Breast epithelium (tissue), 3 donors: ENCODE data around the gene TRAF4.

ENCODE experiments used
- CTCF ChIP-seq, 3 donors: fragments of 450-650 bp; IDR thresholded peaks; one replicate each; pipeline ENCODE4 v1.5.1; 2016 to 2017; ENCODE audit warnings: antibody characterized with exemption in 3 of 3, mild to moderate bottlenecking in 3 of 3, moderate library complexity in 3 of 3
- POLR2A ChIP-seq: fragments of 450-650 bp; IDR thresholded peaks from one replicate; pipeline ENCODE4 v1.6.1; 2016; ENCODE audit warnings: antibody characterized with exemption, mild to moderate bottlenecking, moderate library complexity

- TF ChIP-seq CTCF (IDR thresholded peaks at IDR 0.05) (peak; percentile 100), POLR2A (no peak)
These were observed 6.6 kb downstream of the TRAF4 start for GRCh38 chr17:28750178-28751047.
